GM12878 (cell line): Measurements from ENCODE around the gene HMCN2. TPM values are rescaled to one million over a fixed set of nuclear protein-coding genes. Genes with fewer than 3 reads are reported as not detected.

Source experiments
- ATAC-seq: fragments of 200-7000 bp; cut with Tn5 transposase; 3 replicates; pipeline ENCODE4 v1.9.1; 2020; ENCODE audit warnings: mild to moderate bottlenecking, moderate library complexity
- BruUV-seq: library from RNA; stranded (reverse); fragments of 400-500 nt; replicated peaks from 2 replicates; lab custom pipeline; 2021; lab: Mats Ljungman, UMichigan
- CTCF ChIA-PET: fragments of 300-600 bp; sonication (Branson Sonifier 250); formaldehyde crosslinking; extraction: SDS; loops from one replicate; lab custom pipeline; 2021; ENCODE audit warnings: inconsistent platforms; lab: Yijun Ruan, JAX
- POLR2A ChIA-PET: fragments of 350-600 bp; formaldehyde crosslinking; extraction: SDS; loops from one replicate; lab custom pipeline; 2021; ENCODE audit warnings: inconsistent platforms; lab: Charles Lee
- RAD21 ChIA-PET: fragments of 300-600 bp; sonication (Branson Sonifier 250); formaldehyde crosslinking; loops from one replicate; lab custom pipeline; 2023; ENCODE audit warnings: antibody characterized with exemption; ENCODE audit not compliant: unreplicated experiment; lab: Charles Lee
- SMC1A ChIA-PET: fragments of 300-600 bp; sonication (Branson Sonifier 250); formaldehyde crosslinking; loops from one replicate; lab custom pipeline; 2023; ENCODE audit not compliant: unreplicated experiment, uncharacterized antibody; lab: Charles Lee
- DNase-seq: peaks from one replicate; pipeline ENCODE4 v3.0.0-alpha.2; 2011; ENCODE audit warnings: low read depth, low spot score
- FAIRE-seq: peaks from 3 replicates; lab custom pipeline; 2011; peaks lifted over from hg19 to GRCh38; lab: Jason Lieb, UNC
- H2AFZ ChIP-seq: 2 replicates; pipeline ENCODE4 v1.6.0; 2011; ENCODE audit warnings: low read depth, low read length, control low read depth; ENCODE audit not compliant: control insufficient read depth
- H3K27ac ChIP-seq: 2 replicates; pipeline ENCODE4 v1.5.1; 2011; ENCODE audit warnings: control low read depth; ENCODE audit not compliant: control insufficient read depth, insufficient read depth
- H3K27me3 ChIP-seq, 2 experiments: replicated peaks in 1 of 2; 2 replicates each; pipeline versions ENCODE4 v1.6.0 to v1.6.1; 2011; ENCODE audit warnings: low read length in 1 of 2; ENCODE audit not compliant: control insufficient read depth in 2 of 2, insufficient read depth in 2 of 2
- H3K36me3 ChIP-seq, 2 experiments: 2 replicates each; pipeline ENCODE4 v1.5.1; 2011; ENCODE audit warnings: low read length in 1 of 2; ENCODE audit not compliant: control insufficient read depth in 2 of 2, insufficient read depth in 2 of 2
- H3K4me1 ChIP-seq: 2 replicates; pipeline ENCODE4 v1.6.1; 2011; ENCODE audit warnings: mild to moderate bottlenecking, low read length, moderate library complexity, mixed read lengths; ENCODE audit not compliant: control insufficient read depth, insufficient read depth
- H3K4me2 ChIP-seq: 2 replicates; pipeline ENCODE4 v1.6.0; 2011; ENCODE audit warnings: control low read depth; ENCODE audit not compliant: control insufficient read depth, insufficient read depth
- H3K4me3 ChIP-seq: fragments of 200-600 bp; sonication (generic); 2 replicates; pipeline ENCODE4 v1.5.1; 2016
- H3K79me2 ChIP-seq: 2 replicates; pipeline ENCODE4 v1.6.0; 2011; ENCODE audit warnings: low read length; ENCODE audit not compliant: control insufficient read depth, insufficient read depth
- H3K9ac ChIP-seq: 2 replicates; pipeline ENCODE4 v1.8.0; 2011; ENCODE audit warnings: low read length, control low read depth, mixed read lengths; ENCODE audit not compliant: control insufficient read depth, insufficient read depth
- H3K9me3 ChIP-seq: replicated peaks from 3 replicates; pipeline ENCODE4 v1.5.1; 2011; ENCODE audit warnings: mild to moderate bottlenecking, low read length; ENCODE audit not compliant: control insufficient read depth, insufficient read depth
- H4K20me1 ChIP-seq: 2 replicates; pipeline ENCODE4 v1.6.0; 2011; ENCODE audit not compliant: control insufficient read depth, insufficient read depth
- BCL3 ChIP-seq: IDR thresholded peaks from 2 replicates; pipeline ENCODE4 v1.6.1; 2011; ENCODE audit warnings: borderline replicate concordance, low read depth, mild to moderate bottlenecking, moderate library complexity, low read length; ENCODE audit not compliant: insufficient read depth, poor library complexity, severe bottlenecking
- CBX5 ChIP-seq: sonication (generic); IDR thresholded peaks from 2 replicates; pipeline ENCODE4 v1.6.1; 2016; ENCODE audit warnings: low read depth, moderate library complexity, mild to moderate bottlenecking, inconsistent platforms
- CHD2 ChIP-seq: IDR thresholded peaks from 2 replicates; pipeline ENCODE4 v1.6.1; 2011; ENCODE audit warnings: low read depth, low read length, improper control_type of control experiment, borderline replicate concordance
- CHD4 ChIP-seq: fragments of 200-600 bp; sonication (generic); IDR thresholded peaks from 2 replicates; pipeline ENCODE4 v1.6.1; 2016; ENCODE audit warnings: mild to moderate bottlenecking
- EP300 ChIP-seq, 2 experiments: fragments of 150-350 bp in 1 of 2; IDR thresholded peaks; 2 replicates each; pipeline ENCODE4 v1.6.1; 2011 to 2012; ENCODE audit warnings: low read depth in 2 of 2, low read length in 2 of 2, borderline replicate concordance in 1 of 2, improper control_type of control experiment in 1 of 2, inconsistent platforms in 1 of 2; ENCODE audit not compliant: control insufficient read depth in 1 of 2
- ESRRA ChIP-seq: IDR thresholded peaks from 2 replicates; pipeline ENCODE4 v1.6.1; 2012; ENCODE audit warnings: mild to moderate bottlenecking, low read length, improper control_type of control experiment
- FOXK2 ChIP-seq: fragments of 450-650 bp; IDR thresholded peaks from 2 replicates; pipeline ENCODE4 v1.6.1; 2017; ENCODE audit warnings: mild to moderate bottlenecking, moderate library complexity
- HDAC6 ChIP-seq: fragments of 200-600 bp; sonication (generic); IDR thresholded peaks from one replicate; pipeline ENCODE4 v1.8.0; 2017; ENCODE audit warnings: antibody characterized with exemption; ENCODE audit not compliant: unreplicated experiment
- IKZF2 ChIP-seq, 2 experiments: fragments of 450-650 bp; IDR thresholded peaks; 2 replicates each; pipeline ENCODE4 v1.6.1; 2017; ENCODE audit warnings: mild to moderate bottlenecking in 2 of 2, moderate library complexity in 2 of 2
- USF1 ChIP-seq: IDR thresholded peaks from 2 replicates; pipeline ENCODE4 v1.6.1; 2011; ENCODE audit warnings: borderline replicate concordance, low read depth, mild to moderate bottlenecking, moderate library complexity, mixed read lengths, low read length; ENCODE audit not compliant: insufficient read depth; ENCODE audit errors: extremely low read length
- YY1 ChIP-seq: IDR thresholded peaks from 2 replicates; pipeline ENCODE4 v1.6.1; 2011; ENCODE audit warnings: low read depth, mild to moderate bottlenecking, low read length
- ZNF687 ChIP-seq: fragments of 450-650 bp; IDR thresholded peaks from 2 replicates; pipeline ENCODE4 v1.6.1; 2017; ENCODE audit warnings: mild to moderate bottlenecking, moderate library complexity
- WGBS: methylation state at CpG from one replicate; pipeline ENCODE4 v1.1.6; 2016; ENCODE audit warnings: low lambda C conversion rate; ENCODE audit not compliant: insufficient replicate concordance, insufficient coverage; ENCODE audit errors: missing lambda C conversion rate; 5-methylcytosine and 5-hydroxymethylcytosine counted together
- in situ Hi-C: fragments of 300-500 bp; cut with MboI; formaldehyde crosslinking; loops from 9 replicates; pipeline ENCODE4 v1.14.3; 2018; ENCODE audit warnings: mixed read lengths
- intact Hi-C: fragments of 100-400 bp; cut with micrococcal nuclease; formaldehyde crosslinking; loops from one replicate; pipeline ENCODE4 v1.14.2; 2022; ENCODE audit not compliant: unreplicated experiment
- polyA plus RNA-seq, 11 experiments: library from polyadenylated mRNA; depleted of rRNA in 4 of 11; unstranded in 6 of 11; stranded (reverse) in 5 of 11; fragments of >200 nt; fragmentation: Nextera tagmentation in 4 of 11; fragmentation: Illumina TruSeq in 1 of 11; extraction: Ambion mirVana in 4 of 11; extraction: Trizol in 1 of 11; gene quantifications; 1 replicate in 1 of 11; 2 replicates in 10 of 11; pipeline versions ENCODE4 v1.2.1 to v1.2.3, GENCODE V29; 2011 to 2016; ENCODE audit warnings: inconsistent platforms in 2 of 11, missing spikeins in 2 of 11, low read depth in 1 of 11
- total RNA-seq, 4 experiments: library from RNA; depleted of rRNA in 3 of 4; stranded (reverse); fragments of >200 nt in 3 of 4; fragmentation: Illumina TruSeq in 1 of 4; extraction: Trizol in 1 of 4; gene quantifications; 2 replicates each; pipeline versions ENCODE4 v1.2.1 to v1.2.3, GENCODE V29; 2013 to 2021

HMCN2 gene
- total and polyA plus RNA-seq, 10 of the 15 experiments (the other 5 are each of a cell fraction or from before 2014, with no cell fraction given): 0.04 TPM; not detected in 9

- no peak for FAIRE-seq
- BruUV-seq: no TSS peak
These were observed 64.8 kb downstream of the HMCN2 start for GRCh38 chr9:130330202-130330862.

GRCh38 chr9:130331061-130331460 is 65.5 kb downstream of the HMCN2 start:
- H3K9ac ChIP-seq: no peak overlapping the region
- no peak overlapping the region for H2AFZ ChIP-seq
- no peaks in the 10 kb centered on the region for H3K79me2 ChIP-seq
- RAD21 ChIA-PET: no interaction called here
- no peaks in the 10 kb centered on the region for H3K36me3 ChIP-seq
- WGBS: 82% methylated on average over 12 of the region's 14 CpGs
- in situ Hi-C loops (no loop called here), intact Hi-C loops (no loop called here)
- H3K27me3 ChIP-seq: no peaks in the 10 kb centered on the region; a peak in 1 of 4 replicates
- no peak for ATAC-seq
- no peaks in the 10 kb centered on the region for H3K9me3 ChIP-seq
- FAIRE-seq: no peak
- no peaks in the 10 kb centered on the region for H4K20me1 ChIP-seq
- no peak overlapping the region for H3K4me2 ChIP-seq
- H3K27ac ChIP-seq: no peak overlapping the region
- H3K4me1 ChIP-seq: no peaks in the 10 kb centered on the region
- POLR2A ChIA-PET: no interaction called here
- no peak for DNase-seq
- CTCF ChIA-PET: no interaction called here
- no TSS peak for BruUV-seq
- SMC1A ChIA-PET: no interaction called here
- no peak overlapping the region for H3K4me3 ChIP-seq
- TF ChIP-seq BCL3 (no peak), ZNF687 (no peak), CHD4 (no peak), YY1 (no peak), HDAC6 (no peak), FOXK2 (no peak)

More at GRCh38 chr9:130330202-130330862, 64.8 kb downstream of the HMCN2 start:
- ChIA-PET SMC1A (no interaction called here), RAD21 (no interaction called here), POLR2A (no interaction called here), CTCF (no interaction called here)
- Histone ChIP-seq H3K4me3 (no peak overlapping the region), H3K4me1 (no peaks in the 10 kb centered on the region), H3K9ac (no peak overlapping the region), H3K27me3 (no peaks in the 10 kb centered on the region; a peak in 2 of 4 replicates), H3K27ac (no peak overlapping the region), H3K79me2 (no peaks in the 10 kb centered on the region), H3K36me3 (no peaks in the 10 kb centered on the region), H4K20me1 (no peaks in the 10 kb centered on the region), H3K4me2 (no peak overlapping the region), H2AFZ (no peak overlapping the region), H3K9me3 (no peaks in the 10 kb centered on the region)
- intact Hi-C loops: no loop called here
- ATAC-seq (no peak), DNase-seq (no peak)
- 31% methylated on average over 19 of the region's 20 CpGs for WGBS
- TF ChIP-seq USF1 (no peak), YY1 (no peak), CHD2 (no peak), CBX5 (no peak), EP300 (IDR thresholded peaks at IDR 0.05; ENCODE audit: borderline replicate concordance in 1 of 2, control insufficient read depth in 1 of 2, low read depth in 2 of 2, low read length in 2 of 2) (no peak), IKZF2 (IDR thresholded peaks at IDR 0.05) (no peak), ESRRA (no peak)
- in situ Hi-C loops: no loop called here
